A172 (cell line): ENCODE measurements around the gene ARHGEF16. TPM values are rescaled to one million over a fixed set of nuclear protein-coding genes. Genes with fewer than 3 reads are reported as not detected.

Source experiments
- DNase-seq: peaks from one replicate; pipeline ENCODE4 v3.0.0-alpha.2; 2015; ENCODE audit warnings: low spot score
- total RNA-seq: library from RNA; depleted of rRNA; stranded (reverse); fragments of >200 nt; shearing (Covaris generic); gene quantifications from 2 replicates; pipeline ENCODE4 v1.2.3, GENCODE V29; 2014

Gene ARHGEF16
- total RNA-seq, 1 experiment from 2014 or later: 3.6 TPM

DNA sequence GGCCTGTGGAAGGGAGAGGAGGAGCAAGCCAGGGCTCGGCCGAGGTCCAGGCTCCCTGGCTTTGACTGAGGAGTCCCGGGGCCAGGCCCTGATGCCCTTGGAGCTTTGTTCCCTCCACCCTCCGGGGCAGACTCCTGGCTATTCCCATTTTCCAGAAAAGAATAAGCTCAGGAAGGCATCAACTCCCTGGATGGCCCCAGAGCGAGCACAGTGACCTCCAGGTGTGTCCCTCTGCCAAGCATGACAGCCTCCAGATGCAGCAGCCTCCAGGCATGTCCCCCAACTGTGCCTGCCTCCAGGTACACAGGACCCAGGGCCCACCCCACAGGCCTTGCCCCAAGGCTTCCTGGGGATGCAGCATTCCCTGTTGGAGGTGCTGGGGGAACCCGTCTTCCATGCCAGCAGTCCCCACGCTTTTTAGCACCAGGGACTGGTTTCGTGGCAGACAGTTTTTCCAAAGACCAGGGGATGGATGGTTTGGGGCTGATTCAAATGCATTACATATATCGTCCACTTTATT, 15.7 kb upstream of the ARHGEF16 start:
- no peak for DNase-seq

DNA sequence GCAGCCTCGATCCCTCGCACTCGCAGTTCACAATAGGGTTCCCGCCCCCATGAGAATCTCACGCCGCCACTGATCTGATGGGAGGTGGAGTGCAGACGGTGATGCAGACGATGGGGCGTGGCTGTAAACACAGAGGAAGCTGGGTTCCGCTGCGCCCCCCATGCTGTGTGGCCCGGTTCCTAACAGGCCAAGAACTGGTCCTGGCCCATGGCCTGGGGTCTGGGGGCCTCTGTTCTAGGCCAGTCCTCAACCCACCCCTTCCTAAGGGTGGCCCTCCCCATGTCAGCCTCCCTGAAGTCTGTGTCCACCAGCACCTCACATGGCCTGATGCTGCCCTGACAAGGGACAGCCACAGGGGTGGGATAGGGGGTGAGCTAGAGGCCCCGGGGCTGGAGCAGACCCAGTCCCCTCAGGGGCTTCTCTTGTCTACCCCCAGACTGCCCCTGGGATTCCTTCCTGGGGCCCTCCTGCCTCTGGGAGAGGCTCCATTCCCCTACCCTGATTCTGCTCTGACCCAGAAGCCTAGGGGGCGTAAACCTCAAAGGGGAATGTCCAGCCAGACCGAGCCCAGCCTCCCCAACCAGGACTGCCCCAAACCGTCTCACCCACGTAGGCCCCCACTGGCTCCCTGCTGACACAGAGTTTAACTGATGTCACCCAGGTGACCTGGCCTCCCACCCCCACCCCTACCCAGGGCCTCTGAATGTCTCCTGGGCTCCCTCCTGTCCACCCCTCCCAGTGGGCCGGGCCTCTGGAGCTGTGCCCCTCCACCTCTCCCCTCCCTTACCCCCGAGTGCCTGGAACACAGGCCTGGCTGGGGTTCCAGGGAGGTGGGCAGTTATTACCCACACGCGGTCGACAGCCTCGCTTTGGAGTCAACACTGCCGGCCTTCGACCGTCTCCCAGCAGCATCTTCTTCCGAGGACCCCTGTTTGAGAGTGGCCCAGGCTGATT, 14.8 kb upstream of the ARHGEF16 start:
- DNase-seq: no peak

DNA sequence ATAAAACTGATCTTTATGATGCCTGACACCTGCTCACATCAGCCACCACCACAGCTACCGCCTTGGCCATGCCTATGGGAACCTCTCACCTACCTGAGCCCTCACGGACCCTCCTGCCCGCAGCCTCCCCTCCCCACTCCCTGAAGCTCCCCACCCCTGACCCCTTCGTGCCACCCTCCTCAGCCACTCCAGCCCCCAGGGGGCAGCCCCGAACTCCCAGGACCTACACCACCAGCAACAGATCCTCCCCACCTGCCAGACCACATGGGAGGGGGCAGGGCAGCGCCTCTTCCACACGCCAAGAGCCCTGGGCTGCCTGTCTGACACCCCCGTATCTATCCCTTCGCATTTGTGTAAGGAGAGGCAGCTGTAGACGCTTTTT, 14.2 kb upstream of the ARHGEF16 start:
- no peak for DNase-seq

DNA sequence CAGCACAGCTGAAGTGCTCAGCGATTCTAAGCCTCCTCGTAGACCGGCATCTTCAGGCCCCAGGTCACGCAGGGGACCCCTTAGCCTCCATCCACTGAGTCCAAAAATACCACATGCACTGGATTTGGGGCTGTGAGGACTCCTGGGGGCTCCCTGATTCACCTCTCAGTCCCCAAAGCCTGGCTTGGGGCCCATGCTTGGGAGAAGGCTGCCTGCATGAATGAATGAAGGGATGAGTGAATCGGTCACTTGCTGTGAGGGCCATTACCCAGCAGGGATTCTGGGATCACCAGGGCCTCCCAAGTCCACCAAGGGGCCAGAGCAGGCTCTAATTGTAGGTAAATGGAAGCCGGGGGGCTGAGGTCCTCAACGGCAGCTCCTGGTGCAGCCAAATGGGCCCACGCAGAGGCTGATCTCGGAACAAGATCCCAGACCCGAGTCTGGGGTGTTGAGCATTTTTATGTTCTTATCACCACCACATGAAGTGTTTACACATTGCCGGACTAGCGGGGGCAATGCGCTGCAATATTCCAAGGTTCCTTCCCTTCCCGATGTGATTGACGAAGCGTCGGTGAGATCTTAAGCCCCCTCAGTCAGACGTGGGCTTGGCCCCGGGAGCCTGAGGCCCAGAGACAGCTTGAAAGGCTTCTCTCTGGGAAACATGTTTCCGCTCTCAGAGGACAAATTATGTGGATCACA, 13.6 kb upstream of the ARHGEF16 start:
- no peak for DNase-seq

DNA sequence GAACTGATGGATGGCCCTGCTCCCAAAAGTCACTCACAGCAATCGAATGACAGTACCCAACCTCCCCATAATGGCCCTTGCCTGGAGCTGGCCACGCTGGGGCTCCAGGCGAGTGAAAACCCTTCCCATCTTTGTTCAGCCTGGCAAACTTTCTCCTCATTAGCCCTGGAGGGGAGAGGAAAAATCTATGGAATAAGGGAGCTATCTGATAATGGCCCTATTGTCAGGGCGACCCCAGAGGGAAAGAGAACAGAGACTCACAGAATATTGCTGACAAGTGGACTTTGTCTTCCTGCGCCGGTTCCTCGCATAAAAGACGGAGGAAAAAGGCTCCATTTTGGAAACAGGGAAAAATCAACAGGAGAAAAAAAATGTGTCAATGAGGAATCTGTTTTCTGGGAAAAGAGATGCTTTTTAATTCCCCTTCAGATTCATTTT, 13.0 kb upstream of the ARHGEF16 start:
- no peak for DNase-seq

DNA sequence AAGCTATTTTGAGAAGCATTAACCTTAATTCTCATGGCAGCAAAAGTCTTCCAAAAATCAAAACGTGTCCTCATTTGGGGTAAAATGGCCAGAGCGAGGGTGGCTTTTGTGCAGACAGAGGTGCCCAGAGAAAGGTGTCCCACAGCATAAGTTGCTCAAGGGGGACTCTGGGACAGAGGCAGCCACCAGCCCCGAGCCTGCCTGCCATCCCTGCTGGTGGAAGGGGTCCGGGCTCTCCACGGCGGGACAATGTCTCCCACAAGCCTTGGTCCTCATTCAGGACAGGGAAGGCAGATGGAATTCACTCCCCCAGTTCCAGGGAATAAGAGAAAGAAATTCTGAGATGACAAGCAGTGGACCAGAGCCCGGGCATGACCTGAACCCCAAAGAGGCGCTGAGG, 12.6 kb upstream of the ARHGEF16 start:
- DNase-seq: no peak

DNA sequence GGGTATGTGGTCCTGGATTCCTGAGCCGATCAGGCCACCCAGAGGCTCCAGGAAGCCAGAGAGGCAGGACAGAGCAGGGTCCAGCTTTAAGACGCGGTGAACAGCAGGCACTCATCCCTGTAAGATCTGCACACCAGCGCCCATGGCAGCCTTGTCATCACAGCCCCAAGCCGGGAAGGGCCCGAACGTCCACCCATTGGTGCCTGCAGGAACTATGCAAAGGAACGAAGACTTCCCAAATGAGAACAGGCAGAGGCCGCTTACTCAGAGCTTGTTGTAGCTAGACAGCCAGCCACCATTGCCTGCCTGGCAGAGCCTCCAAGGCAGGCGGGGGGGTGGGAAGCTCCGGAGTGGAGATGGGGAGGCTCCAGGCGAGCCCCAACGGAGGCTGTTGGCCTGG, 12.1 kb upstream of the ARHGEF16 start:
- DNase-seq: no peak

DNA sequence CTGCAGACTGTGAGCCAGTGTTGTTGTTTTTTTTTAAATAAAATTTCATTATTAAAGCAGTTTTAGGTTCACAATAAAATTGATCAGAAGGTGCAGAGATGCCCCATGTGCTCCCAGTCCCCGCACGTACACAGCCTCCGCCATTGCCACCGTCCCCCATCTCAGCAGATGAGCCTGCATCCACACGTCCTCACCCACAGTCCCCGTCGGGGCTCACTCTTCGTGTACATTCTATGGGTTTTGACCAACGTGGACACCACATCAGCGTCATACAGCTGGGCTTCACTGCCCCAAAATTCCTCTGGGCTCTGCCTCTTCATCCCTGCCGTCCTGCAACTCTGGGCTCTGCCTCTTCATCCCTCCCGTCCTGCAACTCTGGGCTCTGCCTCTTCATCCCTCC, 11.6 kb upstream of the ARHGEF16 start:
- no peak for DNase-seq

DNA sequence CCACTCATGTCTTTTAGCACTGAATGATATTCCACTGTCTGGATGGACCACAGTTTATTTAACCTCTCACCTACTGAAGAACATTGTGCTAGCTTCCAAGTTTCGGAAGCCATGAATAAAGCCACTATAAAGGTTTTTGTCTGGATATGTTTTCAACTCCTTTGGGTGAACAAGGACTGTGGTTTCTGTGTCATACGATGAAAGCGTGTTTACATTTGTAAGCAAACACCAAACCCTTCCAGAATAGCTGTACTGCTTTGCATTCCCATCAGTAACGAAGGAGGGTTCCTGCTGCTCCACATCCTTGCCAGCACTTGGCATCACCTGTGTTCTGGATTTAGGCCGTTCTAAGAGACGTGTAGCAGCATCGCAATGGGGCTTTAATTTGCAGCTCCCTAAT, 10.7 kb upstream of the ARHGEF16 start:
- DNase-seq: no peak

DNA sequence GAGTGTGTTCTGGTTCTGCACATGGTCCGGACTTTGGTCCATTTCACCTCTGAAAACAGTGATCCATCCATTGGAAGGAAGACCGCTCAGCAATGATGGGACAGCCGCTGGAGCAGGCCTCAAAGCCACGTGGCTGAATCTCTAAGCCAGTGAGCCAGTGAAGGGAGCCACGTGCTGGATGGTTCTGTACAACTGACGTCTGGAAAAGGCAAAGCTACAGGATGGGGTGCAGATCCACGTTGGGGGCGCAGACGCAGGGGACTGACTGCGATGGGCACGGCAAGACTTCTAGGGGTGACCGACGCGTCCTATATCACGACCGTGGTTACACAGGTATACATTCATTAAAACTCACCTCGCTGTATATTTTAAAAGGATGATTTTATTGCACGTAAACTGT, 10.2 kb upstream of the ARHGEF16 start:
- DNase-seq: no peak

DNA sequence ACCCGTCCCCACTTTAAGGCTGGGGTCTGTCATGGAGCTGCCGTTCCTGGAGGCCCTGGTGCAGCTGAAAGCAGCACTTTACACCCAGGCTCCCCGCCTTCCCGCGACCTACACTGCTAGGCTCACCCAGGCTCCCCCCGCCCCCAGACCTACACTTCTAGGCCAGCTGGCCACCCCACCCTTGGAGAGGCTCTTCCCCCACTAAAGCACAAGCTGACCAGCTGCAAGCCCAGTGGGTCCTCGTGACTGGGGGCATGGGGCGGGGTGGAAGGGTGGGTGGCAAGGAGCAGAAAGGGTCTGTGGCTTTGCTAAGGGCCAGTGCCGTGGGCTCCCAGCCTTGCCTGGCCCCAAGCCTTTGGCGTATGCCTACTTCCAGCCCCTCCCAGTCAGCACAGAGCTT, 9.7 kb upstream of the ARHGEF16 start:
- no peak for DNase-seq

DNA sequence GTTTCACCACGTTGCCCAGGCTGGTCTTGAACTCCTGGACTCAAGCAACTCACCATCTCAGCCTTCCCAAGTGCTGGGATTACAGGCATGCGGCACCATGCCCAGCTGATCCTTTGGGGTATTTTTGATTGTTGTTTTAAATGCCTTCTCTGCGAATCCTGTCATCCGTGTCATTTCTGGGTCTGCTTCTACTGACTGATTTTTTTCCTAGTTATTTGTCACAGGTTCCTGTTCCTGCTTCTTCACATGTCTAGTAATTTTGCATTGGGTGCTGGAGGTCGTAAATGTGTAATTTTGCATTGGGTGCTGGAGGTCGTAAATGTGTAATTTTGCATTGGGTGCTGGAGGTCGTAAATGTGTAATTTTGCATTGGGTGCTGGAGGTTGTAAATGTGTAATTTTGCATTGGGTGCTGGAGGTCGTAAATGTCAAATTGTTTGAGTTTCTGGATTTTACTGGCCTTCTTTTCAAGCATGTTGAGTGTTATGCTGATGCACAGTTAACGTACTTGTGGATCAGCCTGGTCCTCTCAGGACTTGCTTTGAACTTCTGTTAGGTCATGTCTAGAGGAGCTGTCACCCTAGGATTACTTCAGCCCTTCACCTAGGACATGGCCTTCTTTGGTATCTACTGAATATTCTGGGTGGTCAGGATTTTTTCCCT, 4.1 kb upstream of the ARHGEF16 start:
- no peak for DNase-seq

DNA sequence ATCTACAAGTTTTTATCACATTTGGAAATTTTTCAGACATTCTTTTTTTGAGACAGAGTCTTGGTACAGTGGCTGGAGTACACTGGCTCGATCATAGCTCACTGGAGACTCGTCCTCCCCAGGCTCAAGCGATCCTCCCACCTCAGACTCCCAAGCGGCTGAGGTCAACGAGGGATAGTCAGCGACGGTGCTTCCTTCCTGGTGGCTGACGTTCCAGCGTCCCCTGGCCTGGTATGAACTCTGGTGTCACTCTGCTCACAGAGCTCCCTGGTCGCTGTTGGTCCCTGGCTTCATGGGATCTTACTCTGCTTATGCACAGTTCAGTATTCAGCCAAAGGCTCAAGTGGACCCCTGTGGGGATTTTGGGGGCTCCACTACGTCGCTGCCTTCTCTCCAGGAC, 3.5 kb upstream of the ARHGEF16 start:
- DNase-seq: no peak

DNA sequence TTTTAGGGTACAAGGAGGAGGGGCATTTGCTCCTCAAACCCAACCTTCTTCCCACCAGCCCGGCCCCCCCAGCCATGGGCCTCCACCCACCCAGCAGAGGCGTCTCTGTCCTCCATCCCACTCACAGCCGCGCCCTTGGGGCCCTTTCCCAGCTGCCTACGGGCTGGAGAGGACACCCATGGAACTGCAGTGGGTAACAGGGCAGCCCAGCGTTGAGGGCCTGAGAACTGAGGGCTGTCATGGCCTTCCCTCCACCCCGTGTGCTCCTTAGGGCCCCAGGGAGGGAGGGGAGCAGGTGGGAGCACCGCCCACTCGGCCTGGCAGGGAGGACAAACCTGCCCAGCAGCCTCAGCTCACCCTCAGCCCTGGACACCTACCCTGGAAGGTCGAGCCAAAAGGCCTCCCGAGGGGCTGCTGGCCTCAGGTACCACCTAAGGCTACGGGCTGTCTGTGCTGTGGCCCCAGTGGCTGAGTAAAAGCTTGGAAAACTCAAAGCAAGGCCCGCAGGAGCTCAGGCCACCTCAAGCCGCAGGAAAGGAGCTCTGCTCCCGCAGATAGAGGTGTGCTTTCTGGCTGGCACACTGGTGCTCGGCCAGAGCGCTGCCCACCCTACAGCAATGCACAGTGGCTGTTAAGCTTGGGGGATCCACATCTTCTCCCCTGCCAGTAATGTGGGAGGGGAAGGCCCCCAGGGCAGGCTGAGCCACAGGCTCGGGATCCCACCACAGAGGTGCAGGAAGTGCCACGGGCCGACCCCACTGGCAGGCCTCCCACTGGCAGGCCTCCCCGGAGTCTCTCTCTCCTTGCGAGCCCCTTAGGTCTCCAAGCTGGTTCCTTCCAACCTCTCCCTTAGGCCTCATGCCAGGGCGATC, 2.2 kb upstream of the ARHGEF16 start:
- no peak for DNase-seq

DNA sequence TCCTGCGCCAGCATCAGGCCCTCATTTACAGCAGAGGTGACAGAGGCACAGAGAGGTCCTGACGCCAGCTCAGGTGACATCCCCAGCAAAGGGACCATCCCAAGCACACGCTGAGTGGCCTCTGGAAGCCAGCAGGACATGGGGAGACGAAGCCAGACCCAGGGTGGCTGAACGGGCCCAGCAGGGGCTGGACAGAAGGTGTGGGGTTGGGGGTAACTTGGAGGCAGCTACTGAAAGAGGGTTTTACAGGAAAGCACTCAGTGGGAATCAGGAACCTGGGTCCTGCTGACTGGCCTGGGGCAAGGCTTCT, 1.6 kb upstream of the ARHGEF16 start:
- no peak for DNase-seq

DNA sequence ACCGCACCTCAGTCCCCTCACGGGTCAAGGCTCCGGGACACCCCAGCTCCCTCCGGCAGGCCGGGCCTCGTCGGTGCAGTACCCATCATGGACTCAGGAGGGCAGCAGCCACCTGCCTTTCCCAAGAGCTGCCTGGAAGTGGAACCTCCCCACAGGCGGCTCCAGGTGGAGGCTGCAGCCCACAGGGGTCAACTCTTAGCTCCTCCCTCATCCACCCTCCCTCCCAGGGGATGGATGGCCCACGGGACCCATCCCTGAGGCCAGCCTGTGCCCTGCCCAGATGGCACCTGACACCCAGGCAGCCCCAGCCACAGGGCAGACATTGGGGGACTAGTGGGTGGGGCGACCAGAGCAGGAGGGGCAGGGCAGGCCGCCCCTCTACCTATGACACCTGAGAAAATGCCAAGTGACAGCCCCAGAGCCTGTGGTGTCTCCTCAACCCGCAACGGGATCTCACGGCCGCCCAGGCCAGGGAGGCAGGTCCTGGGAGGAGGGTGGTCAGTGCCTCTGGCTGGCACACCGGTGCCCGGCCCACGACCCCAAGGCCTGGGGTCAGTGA, 1.2 kb upstream of the ARHGEF16 start:
- peak; percentile 39 for DNase-seq

DNA sequence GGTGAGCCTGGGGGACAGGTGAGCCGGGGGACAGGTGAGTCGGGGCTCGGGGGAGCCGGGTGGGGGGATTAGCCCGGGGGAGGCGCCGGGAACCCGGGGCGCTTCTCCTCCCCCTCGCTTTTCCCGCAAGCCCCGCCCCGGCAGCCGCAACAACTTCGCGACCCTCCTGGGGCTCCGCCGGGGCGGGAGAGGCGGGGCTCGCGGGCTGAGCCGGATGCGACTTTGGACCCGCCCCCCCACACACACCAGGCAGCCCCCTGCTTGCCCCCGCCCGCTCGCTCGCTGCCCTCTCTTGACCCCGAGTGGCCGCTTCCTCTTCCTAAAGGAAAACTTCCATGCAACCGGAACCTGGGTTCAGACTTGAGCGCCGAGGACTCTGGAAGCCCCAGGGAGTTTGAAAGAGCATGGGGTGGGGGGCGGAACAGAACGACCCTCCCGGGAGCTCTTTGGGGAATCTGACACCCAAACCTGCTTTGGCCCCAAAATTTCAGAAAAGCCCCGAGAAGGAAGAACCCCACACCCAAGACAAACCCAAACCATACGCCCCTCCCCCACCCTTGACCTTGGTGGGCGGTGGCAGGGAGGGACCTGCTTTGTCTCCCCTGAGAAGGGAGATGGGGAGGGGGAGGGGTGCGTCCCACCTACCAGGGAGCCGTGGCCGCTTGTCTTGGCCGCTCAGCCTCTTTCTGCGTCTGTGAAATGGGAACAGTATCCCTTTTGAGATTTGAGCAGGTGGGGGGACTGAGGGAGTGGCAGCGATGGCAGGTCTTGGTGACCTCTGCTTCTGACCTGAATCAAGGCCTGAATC, 550 bp downstream of the ARHGEF16 start:
- no peak for DNase-seq

DNA sequence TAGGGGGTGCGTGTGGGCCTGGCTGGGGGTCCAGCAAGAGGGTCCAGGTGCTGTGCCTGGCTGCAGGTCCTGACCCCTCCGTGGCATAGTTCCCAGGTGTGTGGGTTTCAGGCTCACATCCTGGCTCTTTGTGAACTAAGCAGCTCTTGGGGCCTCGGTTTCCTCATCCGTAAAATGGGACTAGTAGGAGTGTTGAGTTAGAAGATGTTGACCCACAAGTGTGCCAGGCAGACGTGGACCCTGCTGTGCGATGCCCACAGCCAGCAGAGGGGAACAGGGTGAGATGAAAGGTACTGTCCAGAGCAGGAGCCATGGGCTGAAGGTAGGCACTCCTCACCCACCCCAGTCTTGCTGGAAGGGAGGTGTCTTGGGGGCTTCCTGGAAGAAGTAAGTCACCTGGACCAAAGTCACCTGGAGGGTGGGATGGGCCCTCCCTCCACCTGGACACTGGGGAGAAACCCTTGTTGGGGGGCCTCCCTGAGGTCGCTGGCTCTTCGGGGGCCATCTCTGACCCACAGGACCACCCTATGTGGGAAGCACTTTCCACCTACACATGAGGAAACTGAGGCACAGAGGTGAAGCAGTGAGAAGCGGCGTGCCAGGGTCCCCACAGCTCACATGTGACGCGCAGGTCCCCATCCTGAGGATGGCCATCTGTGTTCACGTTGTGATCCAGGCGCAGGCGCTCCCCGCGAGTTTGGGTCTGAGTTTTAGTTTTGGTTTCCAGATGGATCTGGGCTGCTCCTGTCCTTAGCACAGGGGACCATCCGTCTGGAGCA, 1.4 kb downstream of the ARHGEF16 start:
- no peak for DNase-seq

DNA sequence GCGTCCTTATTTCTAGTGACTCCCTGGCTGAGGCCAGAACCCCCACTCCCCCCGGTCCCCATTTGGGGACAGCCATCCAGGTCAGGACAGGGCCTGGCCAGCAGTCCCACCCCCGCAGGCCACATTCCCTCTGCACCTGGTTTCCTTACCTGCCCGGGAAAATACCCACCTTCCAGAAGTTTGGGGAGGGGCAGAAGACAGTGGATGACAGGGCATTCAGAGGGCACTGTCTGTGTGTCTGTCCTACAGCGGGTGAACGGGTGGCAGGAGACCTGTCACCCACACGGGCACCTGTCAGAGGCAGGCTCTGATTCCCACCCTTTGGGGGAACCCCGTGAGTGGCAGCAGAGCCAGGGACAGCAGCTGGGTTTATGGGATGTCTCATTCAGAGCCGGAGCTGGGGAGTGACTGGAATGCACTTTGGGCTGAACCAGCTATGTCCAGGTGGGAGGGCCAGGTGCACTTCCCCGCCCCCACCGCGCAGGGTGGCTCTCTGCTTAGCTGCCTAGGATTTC, 2.0 kb downstream of the ARHGEF16 start:
- no peak for DNase-seq
